Activated naive CD8-positive, alpha-beta T cell treated with anti-CD3 and anti-CD28 coated beads, Interleukin-2, amount 50 U/mL, for 16 hours (primary cell): Measurements from ENCODE around the gene NXN.
"Not testable (repeated sequence)": the region's sequence is repeated elsewhere in the genome, so short reads cannot be mapped to it uniquely, and the experiment has no call there.

ENCODE experiments used
- DNase-seq: peaks from one replicate; pipeline ENCODE4 v3.0.0-alpha.2; 2020; ENCODE audit warnings: low read depth, low spot score

Gene NXN

GRCh38 chr17:830381-830780 is 149.2 kb downstream of the NXN start:
- DNase-seq: no peak

GRCh38 chr17:829614-830013 is 150.0 kb downstream of the NXN start:
- not testable (repeated sequence) for DNase-seq

GRCh38 chr17:828761-829160 is 150.8 kb downstream of the NXN start:
- no peak for DNase-seq

GRCh38 chr17:826778-827177 is 152.8 kb downstream of the NXN start:
- no peak for DNase-seq

GRCh38 chr17:825216-825615 is 154.4 kb downstream of the NXN start:
- DNase-seq: no peak

GRCh38 chr17:824378-824777 is 155.2 kb downstream of the NXN start:
- no peak for DNase-seq

GRCh38 chr17:823501-823902 is 156.1 kb downstream of the NXN start:
- no peak for DNase-seq

GRCh38 chr17:819251-819650 is 160.3 kb downstream of the NXN start:
- no peak for DNase-seq

GRCh38 chr17:814371-814770 is 165.2 kb downstream of the NXN start:
- DNase-seq: no peak

GRCh38 chr17:812638-813204 is 166.9 kb downstream of the NXN start:
- no peak for DNase-seq

GRCh38 chr17:811051-811784 is 168.4 kb downstream of the NXN start:
- DNase-seq: no peak

- no peak for DNase-seq
These were observed 171.9 kb downstream of the NXN start for GRCh38 chr17:807523-808294.

GRCh38 chr17:806781-807522 is 172.6 kb downstream of the NXN start:
- DNase-seq: no peak

- DNase-seq: no peak
These were observed 173.2 kb downstream of the NXN start for GRCh38 chr17:806346-806745.

GRCh38 chr17:805886-806285 is 173.7 kb downstream of the NXN start:
- DNase-seq: not testable (repeated sequence)

GRCh38 chr17:804541-805435 is 174.8 kb downstream of the NXN start:
- DNase-seq: no peak

- no peak for DNase-seq
These were observed 176.4 kb downstream of the NXN start for GRCh38 chr17:802901-803881.

- DNase-seq: no peak
These were observed 177.1 kb downstream of the NXN start for GRCh38 chr17:802481-802880.

GRCh38 chr17:801660-802059 is 177.9 kb downstream of the NXN start:
- DNase-seq: no peak
